Heart left ventricle (tissue), 13 donors: ENCODE data around the gene ASPA.

ENCODE experiments used
- CTCF ChIP-seq, 12 donors: fragments of 200-600 bp; sonication (generic) in 4 of 12; IDR thresholded peaks; one replicate each; pipeline versions ENCODE4 v1.5.0 to v1.8.0; 2018 to 2022; ENCODE audit warnings: antibody characterized with exemption in 12 of 12, mild to moderate bottlenecking in 5 of 12
- POLR2A ChIP-seq, 2 donors: fragments of 450-650 bp; IDR thresholded peaks; one replicate each; pipeline ENCODE4 v1.6.1; 2017; ENCODE audit warnings: antibody characterized with exemption in 2 of 2, mild to moderate bottlenecking in 2 of 2, moderate library complexity in 2 of 2
- donor health status: ischemic (EF 13 %, LVEDD 7.1; RV severe dilation, severe dysfunction).
- donor health status: DM: no; HTN: yes; CAD: no.
- donor health status: DM: no; HTN: no; CAD: no.
- donor health status: ischemic (EF 25% LVEDD 6.9; RV normal size, moderate dysfunction).
- donor health status: ischemic (EF 25% LVEDD 5.7; RV mildly dilated, moderate dysfunction).
- donor health status: ischemic (EF 35%, LVEDD 5.7; RV mildly dilated, moderate dysfunction).
- donor health status: nonischemic (EF 11% LVEDD 7.7; RV severe dilation, severe dysfunction).
- donor health status: DM: yes; HTN: yes; CAD: no.
- donor health status: PGD.
- donor health status: ischemic (EF 29% LVEDD 5.4; RV normal size, mild dysfunction).
- donor health status: nonischemic (EF 23%, LVEDD 6.1; RV moderate dilation, normal function).

GRCh38 chr17:3505008-3505407 is 29.2 kb downstream of the ASPA start:
- TF ChIP-seq CTCF (IDR thresholded peaks at IDR 0.05) (no peak), POLR2A (IDR thresholded peaks at IDR 0.05) (no peak)
